ENCODE data around the gene ZNF45. TPM values are rescaled to one million over a fixed set of nuclear protein-coding genes. Genes with fewer than 3 reads are reported as not detected.

ZNF45 gene
- 10 to 100 TPM; 15.1 to 15.3 TPM for total RNA-seq

GRCh38 chr19:43934985-43935708 lies at the start of gene ZNF45:
ZNF45 (minus strand) TSS chr19:43935282; CDS start chr19:43922185, 13,097 bp downstream.

GRCh38 chr19:43983912-43984686 lies 49.0 kb upstream of the ZNF45 start, which contains the start of gene ZNF155:
ZNF155 (plus strand) TSS chr19:43984188; CDS start chr19:43988544, 4,356 bp downstream.

GRCh38 chr19:43950834-43951645 lies 16.0 kb upstream of the ZNF45 start, which contains the start of gene ZNF221:
ZNF221 (plus strand) TSS chr19:43951228; CDS start chr19:43962727, 11,499 bp downstream.

GRCh38 chr19:43883864-43884263 lies 51.2 kb downstream of the ZNF45 start, which contains the start of gene ZNF404:
ZNF404 (minus strand) TSS chr19:43883964.

Other genes starting within 250 kb of the ZNF45 start
- gene IRGC, start 219.2 kb downstream of the ZNF45 start, total RNA-seq, result not detected
- gene SMG9, start 180.3 kb downstream of the ZNF45 start, total RNA-seq, result 10 to 100 TPM; 56.7 to 61.4 TPM
- gene KCNN4, start 154.3 kb downstream of the ZNF45 start, total RNA-seq, result 10 to 100 TPM; 28.8 to 30.4 TPM
- 1 to 10 TPM; 1.2 to 1.6 TPM for gene LYPD5, start 132.8 kb downstream of the ZNF45 start, total RNA-seq
- gene ZNF283, start 108.0 kb downstream of the ZNF45 start, total RNA-seq, result 10 to 100 TPM in 1 of 2 experiments, 1 to 10 TPM in 1; 9.2 to 11.8 TPM
- gene ZNF404, start 51.3 kb downstream of the ZNF45 start, total RNA-seq, result 1 to 10 TPM; 1.5 to 1.8 TPM
- 1 to 10 TPM; 1.2 to 1.8 TPM for gene ZNF221, start 15.9 kb upstream of the ZNF45 start, total RNA-seq
- gene ZNF155, start 48.9 kb upstream of the ZNF45 start, total RNA-seq, result 1 to 10 TPM; 6.3 to 7.1 TPM
- gene ZNF230, start 67.7 kb upstream of the ZNF45 start, total RNA-seq, result 1 to 10 TPM; 5.3 to 6.1 TPM
- gene ZNF222, start 90.1 kb upstream of the ZNF45 start, total RNA-seq, result 1 to 10 TPM; 3.6 to 5.4 TPM
- under 1 TPM; 0.35 to 0.48 TPM for gene ZNF223, start 116.8 kb upstream of the ZNF45 start, total RNA-seq
- 1 to 10 TPM; 2.2 to 2.3 TPM for gene ZNF284, start 136.9 kb upstream of the ZNF45 start, total RNA-seq
- 10 to 100 TPM; 40.3 to 42.0 TPM for gene ZNF224, start 159.1 kb upstream of the ZNF45 start, total RNA-seq
- gene ZNF225, start 178.1 kb upstream of the ZNF45 start, total RNA-seq, result 1 to 10 TPM; 5.1 to 5.8 TPM
- 10 to 100 TPM; 12.7 to 13.4 TPM for gene ZNF234, start 206.3 kb upstream of the ZNF45 start, total RNA-seq
- gene ZNF226, start 229.8 kb upstream of the ZNF45 start, total RNA-seq, result 10 to 100 TPM; 19.2 to 20.2 TPM